Measurements from ENCODE around the gene RTTN.

- TF ChIP-seq POLR2A (IDR thresholded peaks at IDR 0.05): no peak
- no peak for TF ChIP-seq CTCF (IDR thresholded peaks at IDR 0.05)
Observed at GRCh38 chr18:70041459-70042050, 163.9 kb downstream of the RTTN start.

Measured in body of pancreas (tissue), 4 donors.